Transverse colon (tissue), 4 donors: Measurements from ENCODE around the gene TAF1. TPM values are rescaled to one million over a fixed set of nuclear protein-coding genes. Genes with fewer than 3 reads are reported as not detected.
"Not testable (repeated sequence)": the region's sequence is repeated elsewhere in the genome, so short reads cannot be mapped to it uniquely, and the experiment has no call there.

Experiments used
- DNase-seq: peaks from one replicate; pipeline ENCODE4 v3.0.0-alpha.2; 2019
- H3K27ac ChIP-seq, 4 donors: fragments of 200-600 bp; sonication (generic); 2 replicates each; pipeline ENCODE4 v1.5.1; 2016 to 2018; ENCODE audit warnings: inconsistent platforms in 4 of 4
- H3K27me3 ChIP-seq: fragments of 200-600 bp; sonication (generic); 2 replicates; pipeline ENCODE4 v1.5.1; 2017; ENCODE audit warnings: inconsistent platforms
- H3K36me3 ChIP-seq, 4 donors: fragments of 200-600 bp; sonication (generic); 2 replicates each; pipeline ENCODE4 v1.5.1; 2017 to 2019; ENCODE audit warnings: inconsistent platforms in 4 of 4
- H3K4me1 ChIP-seq, 4 donors: fragments of 200-600 bp; sonication (generic); 2 replicates each; pipeline ENCODE4 v1.5.1; 2017 to 2020; ENCODE audit warnings: inconsistent platforms in 4 of 4
- H3K4me3 ChIP-seq, 4 donors: fragments of 200-600 bp; sonication (generic); 1 replicate in 1 of 4; 2 replicates in 3 of 4; pipeline versions ENCODE4 v1.5.1 to v1.6.1; 2017 to 2019; ENCODE audit warnings: inconsistent platforms in 4 of 4
- H3K9me3 ChIP-seq, 2 donors: fragments of 200-600 bp; sonication (generic); 2 replicates each; pipeline ENCODE4 v1.5.1; 2017 to 2019; ENCODE audit warnings: inconsistent platforms in 2 of 2
- CTCF ChIP-seq, 5 experiments: fragments of 200-600 bp in 3 of 5; fragments of 450-650 bp in 2 of 5; sonication (generic) in 3 of 5; IDR thresholded peaks; 1 replicate in 2 of 5; 2 replicates in 3 of 5; pipeline ENCODE4 v1.5.1; 2016 to 2017; ENCODE audit warnings: antibody characterized with exemption in 5 of 5, inconsistent platforms in 3 of 5, mild to moderate bottlenecking in 2 of 5, moderate library complexity in 1 of 5
- EP300 ChIP-seq: sonication (generic); formaldehyde crosslinking; IDR thresholded peaks from one replicate; pipeline ENCODE4 v1.6.1; 2017; ENCODE audit warnings: antibody characterized with exemption, low read depth
- POLR2A ChIP-seq: fragments of 450-650 bp; IDR thresholded peaks from one replicate; pipeline ENCODE4 v1.6.1; 2016; ENCODE audit warnings: antibody characterized with exemption, mild to moderate bottlenecking, moderate library complexity
- POLR2AphosphoS5 ChIP-seq, 3 donors: sonication (generic); formaldehyde crosslinking; IDR thresholded peaks; one replicate each; pipeline ENCODE4 v1.6.1; 2016; ENCODE audit warnings: antibody characterized with exemption in 3 of 3
- WGBS, 2 donors: methylation state at CpG; one replicate each; pipeline ENCODE4 v1.1.5; 2018; ENCODE audit warnings: low coverage in 1 of 2; 5-methylcytosine and 5-hydroxymethylcytosine counted together
- in situ Hi-C, 4 donors: fragments of 200-750 bp; cut with MboI; loops; one replicate each; pipeline versions ENCODE4 v1.15.0 to v1.15.1; 2017; ENCODE audit warnings: low sequenced_read_pairs in 3 of 4, low pct_ligation_motif_present in 1 of 4, low pct_unique_long_range_greater_than_20kb in 1 of 4
- intact Hi-C: fragments of 100-400 bp; cut with DNase I; formaldehyde crosslinking; loops from one replicate; pipeline ENCODE4 v1.15.1; 2023; ENCODE audit warnings: low total_unique reads
- total RNA-seq, 4 donors: library from RNA; depleted of rRNA; stranded (reverse); fragments of >200 nt; gene quantifications; one replicate each; pipeline ENCODE4 v1.1.0, GENCODE V29; 2016

Gene TAF1
- total RNA-seq, result 10 to 100 TPM; 35.2 to 65.4 (median 39.3) TPM

GRCh38 chrX:71365875-71366673 lies at the start of gene TAF1:
TSS of gene TAF1 (plus strand) at chrX:71366357. CDS start at chrX:71366375, 18 bp downstream.
- no peaks in the 10 kb centered on the region for H3K9me3 ChIP-seq
- TF ChIP-seq POLR2AphosphoS5 (IDR thresholded peaks at IDR 0.05) (peak; percentile 79 to 97 (median 92)), CTCF (IDR thresholded peaks at IDR 0.05) (no peak), POLR2A (peak; percentile 90)
- in situ Hi-C loops (no loop called here), intact Hi-C loops (no loop called here)
- peak within 1 kb of the TSS; percentile 51 to 76 (median 66) for H3K4me3 ChIP-seq
- no peaks in the 10 kb centered on the region for H3K27me3 ChIP-seq
- peak; percentile 95 for DNase-seq
- H3K4me1 ChIP-seq, result peaks cover 7 to 16% (median 9%) of the 10 kb centered on the region in 4 donors
- H3K27ac ChIP-seq, result peak within 1 kb of the TSS; percentile 89 to 96 (median 94)
- no peaks in the 10 kb centered on the region for H3K36me3 ChIP-seq
- 53% methylated on average over 51 of the region's 51 CpGs; no CpG with 5 or more reads in 1 of the 2 donors for WGBS, 2 donors

DNA sequence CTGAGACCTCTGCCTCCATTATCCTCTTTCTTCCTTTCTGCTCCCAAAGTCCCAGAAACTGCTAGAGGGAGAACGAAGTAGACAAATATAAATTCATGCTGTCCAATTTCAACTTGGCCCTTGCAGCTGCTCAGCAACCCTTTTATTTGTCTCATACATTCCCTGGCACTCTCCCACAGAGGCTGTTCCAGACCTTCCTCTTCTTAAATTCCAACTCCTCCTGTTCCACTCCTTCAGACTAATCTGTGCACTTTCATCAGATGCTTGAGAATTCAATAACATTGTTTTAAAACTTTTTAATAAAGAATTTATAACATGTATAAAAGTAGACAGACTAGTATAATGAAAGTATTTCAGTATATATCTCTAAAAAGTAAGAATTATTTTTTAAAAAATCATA lies 49.2 kb upstream of the TAF1 start:
- in situ Hi-C loops, H3K4me3 ChIP-seq, H3K9me3 ChIP-seq, H3K27me3 ChIP-seq, H3K36me3 ChIP-seq, H3K4me1 ChIP-seq, intact Hi-C loops, H3K27ac ChIP-seq, DNase-seq: not testable (repeated sequence)
- WGBS, 2 donors, result 50% methylated on average over 1 of the region's 1 CpG; no CpG with 5 or more reads in 1 of the 2 donors

- Histone ChIP-seq H3K36me3 (no peaks in the 10 kb centered on the region), H3K4me3 (no peak overlapping the region), H3K27ac (no peak overlapping the region), H3K9me3 (no peaks in the 10 kb centered on the region), H3K4me1 (no peaks in the 10 kb centered on the region), H3K27me3 (no peaks in the 10 kb centered on the region)
- in situ Hi-C loops, result no loop called here
- no peak for TF ChIP-seq EP300
- no peak for TF ChIP-seq POLR2A
- no peak for TF ChIP-seq CTCF (IDR thresholded peaks at IDR 0.05)
- no peak for TF ChIP-seq POLR2AphosphoS5 (IDR thresholded peaks at IDR 0.05)
- WGBS, 2 donors, result 78% methylated on average over 1 of the region's 1 CpG; no CpG with 5 or more reads in 1 of the 2 donors
- intact Hi-C loops, result no loop called here
- no peak for DNase-seq
Measured at GRCh38 chrX:71320126-71320525, 46.0 kb upstream of the TAF1 start.

- H3K36me3 ChIP-seq, result no peaks in the 10 kb centered on the region
- intact Hi-C loops, result no loop called here
- no peaks in the 10 kb centered on the region for H3K9me3 ChIP-seq
- DNase-seq, result no peak
- 75 to 82% methylated on average over 1 of the region's 1 CpG for WGBS, 2 donors
- H3K4me1 ChIP-seq, result no peaks in the 10 kb centered on the region
- no peaks in the 10 kb centered on the region for H3K27me3 ChIP-seq
- no peak overlapping the region for H3K27ac ChIP-seq
- TF ChIP-seq POLR2AphosphoS5 (IDR thresholded peaks at IDR 0.05) (no peak), CTCF (IDR thresholded peaks at IDR 0.05) (no peak), POLR2A (no peak), EP300 (no peak)
- no peak overlapping the region for H3K4me3 ChIP-seq
- in situ Hi-C loops, result no loop called here
Measured at GRCh38 chrX:71321731-71322130, 44.4 kb upstream of the TAF1 start.

GRCh38 chrX:71324452-71324851 lies 41.7 kb upstream of the TAF1 start:
- intact Hi-C loops, DNase-seq, in situ Hi-C loops, H3K27me3 ChIP-seq, H3K36me3 ChIP-seq, H3K9me3 ChIP-seq, H3K27ac ChIP-seq, H3K4me3 ChIP-seq, H3K4me1 ChIP-seq: not testable (repeated sequence)
- 93% methylated on average over 11 of the region's 11 CpGs; no CpG with 5 or more reads in 1 of the 2 donors for WGBS, 2 donors
